GM12878 (cell line): Measurements from ENCODE around the gene ACSL1. TPM values are rescaled to one million over a fixed set of nuclear protein-coding genes. Genes with fewer than 3 reads are reported as not detected.
A peak's percentile ranks its signal among the peaks of the same experiment; 100 is the strongest.

Experiments
- ATAC-seq: fragments of 200-7000 bp; cut with Tn5 transposase; 3 replicates; pipeline ENCODE4 v1.9.1; 2020; ENCODE audit warnings: mild to moderate bottlenecking, moderate library complexity
- BruUV-seq: library from RNA; stranded (reverse); fragments of 400-500 nt; replicated peaks from 2 replicates; lab custom pipeline; 2021; lab: Mats Ljungman, UMichigan
- CTCF ChIA-PET: fragments of 300-600 bp; sonication (Branson Sonifier 250); formaldehyde crosslinking; extraction: SDS; loops from one replicate; lab custom pipeline; 2021; ENCODE audit warnings: inconsistent platforms; lab: Yijun Ruan, JAX
- POLR2A ChIA-PET: fragments of 350-600 bp; formaldehyde crosslinking; extraction: SDS; loops from one replicate; lab custom pipeline; 2021; ENCODE audit warnings: inconsistent platforms; lab: Charles Lee
- RAD21 ChIA-PET: fragments of 300-600 bp; sonication (Branson Sonifier 250); formaldehyde crosslinking; loops from one replicate; lab custom pipeline; 2023; ENCODE audit warnings: antibody characterized with exemption; ENCODE audit not compliant: unreplicated experiment; lab: Charles Lee
- SMC1A ChIA-PET: fragments of 300-600 bp; sonication (Branson Sonifier 250); formaldehyde crosslinking; loops from one replicate; lab custom pipeline; 2023; ENCODE audit not compliant: unreplicated experiment, uncharacterized antibody; lab: Charles Lee
- DNase-seq: peaks from one replicate; pipeline ENCODE4 v3.0.0-alpha.2; 2011; ENCODE audit warnings: low read depth, low spot score
- FAIRE-seq: peaks from 3 replicates; lab custom pipeline; 2011; peaks lifted over from hg19 to GRCh38; lab: Jason Lieb, UNC
- H2AFZ ChIP-seq: 2 replicates; pipeline ENCODE4 v1.6.0; 2011; ENCODE audit warnings: low read depth, low read length, control low read depth; ENCODE audit not compliant: control insufficient read depth
- H3K27ac ChIP-seq: 2 replicates; pipeline ENCODE4 v1.5.1; 2011; ENCODE audit warnings: control low read depth; ENCODE audit not compliant: control insufficient read depth, insufficient read depth
- H3K27me3 ChIP-seq, 2 experiments: replicated peaks in 1 of 2; 2 replicates each; pipeline versions ENCODE4 v1.6.0 to v1.6.1; 2011; ENCODE audit warnings: low read length in 1 of 2; ENCODE audit not compliant: control insufficient read depth in 2 of 2, insufficient read depth in 2 of 2
- H3K36me3 ChIP-seq, 2 experiments: 2 replicates each; pipeline ENCODE4 v1.5.1; 2011; ENCODE audit warnings: low read length in 1 of 2; ENCODE audit not compliant: control insufficient read depth in 2 of 2, insufficient read depth in 2 of 2
- H3K4me1 ChIP-seq: 2 replicates; pipeline ENCODE4 v1.6.1; 2011; ENCODE audit warnings: mild to moderate bottlenecking, low read length, moderate library complexity, mixed read lengths; ENCODE audit not compliant: control insufficient read depth, insufficient read depth
- H3K4me2 ChIP-seq: 2 replicates; pipeline ENCODE4 v1.6.0; 2011; ENCODE audit warnings: control low read depth; ENCODE audit not compliant: control insufficient read depth, insufficient read depth
- H3K4me3 ChIP-seq: fragments of 200-600 bp; sonication (generic); 2 replicates; pipeline ENCODE4 v1.5.1; 2016
- H3K79me2 ChIP-seq: 2 replicates; pipeline ENCODE4 v1.6.0; 2011; ENCODE audit warnings: low read length; ENCODE audit not compliant: control insufficient read depth, insufficient read depth
- H3K9ac ChIP-seq: 2 replicates; pipeline ENCODE4 v1.8.0; 2011; ENCODE audit warnings: low read length, control low read depth, mixed read lengths; ENCODE audit not compliant: control insufficient read depth, insufficient read depth
- H3K9me3 ChIP-seq: replicated peaks from 3 replicates; pipeline ENCODE4 v1.5.1; 2011; ENCODE audit warnings: mild to moderate bottlenecking, low read length; ENCODE audit not compliant: control insufficient read depth, insufficient read depth
- H4K20me1 ChIP-seq: 2 replicates; pipeline ENCODE4 v1.6.0; 2011; ENCODE audit not compliant: control insufficient read depth, insufficient read depth
- NFYB ChIP-seq: IDR thresholded peaks from 2 replicates; pipeline ENCODE4 v1.6.1; 2011; ENCODE audit warnings: low read depth, mild to moderate bottlenecking, low read length, improper control_type of control experiment, moderate library complexity; ENCODE audit not compliant: insufficient read depth
- PML ChIP-seq: IDR thresholded peaks from 2 replicates; pipeline ENCODE4 v1.6.1; 2012; ENCODE audit warnings: low read length, inconsistent platforms
- RELA ChIP-seq: fragments of 450-650 bp; IDR thresholded peaks from 2 replicates; pipeline ENCODE4 v1.8.0; 2014; ENCODE audit warnings: borderline replicate concordance; ENCODE audit not compliant: partially characterized antibody
- SREBF2 ChIP-seq: IDR thresholded peaks from 2 replicates; pipeline ENCODE4 v1.6.1; 2012; ENCODE audit warnings: mild to moderate bottlenecking, low read length
- SUZ12 ChIP-seq: fragments of 200-600 bp; sonication (generic); IDR thresholded peaks from one replicate; pipeline ENCODE4 v1.6.1; 2018; ENCODE audit warnings: antibody characterized with exemption, mild to moderate bottlenecking; ENCODE audit not compliant: unreplicated experiment
- YBX1 ChIP-seq: fragments of 450-650 bp; IDR thresholded peaks from 2 replicates; pipeline ENCODE4 v1.6.1; 2016; ENCODE audit warnings: antibody characterized with exemption
- ZBED1 ChIP-seq: IDR thresholded peaks from 2 replicates; pipeline ENCODE4 v1.6.1; 2016; ENCODE audit warnings: borderline replicate concordance
- ZNF207 ChIP-seq: fragments of 450-650 bp; IDR thresholded peaks from 2 replicates; pipeline ENCODE4 v1.6.1; 2014; ENCODE audit warnings: antibody characterized with exemption, mild to moderate bottlenecking, borderline replicate concordance
- WGBS: methylation state at CpG from one replicate; pipeline ENCODE4 v1.1.6; 2016; ENCODE audit warnings: low lambda C conversion rate; ENCODE audit not compliant: insufficient replicate concordance, insufficient coverage; ENCODE audit errors: missing lambda C conversion rate; 5-methylcytosine and 5-hydroxymethylcytosine counted together
- in situ Hi-C: fragments of 300-500 bp; cut with MboI; formaldehyde crosslinking; loops from 9 replicates; pipeline ENCODE4 v1.14.3; 2018; ENCODE audit warnings: mixed read lengths
- intact Hi-C: fragments of 100-400 bp; cut with micrococcal nuclease; formaldehyde crosslinking; loops from one replicate; pipeline ENCODE4 v1.14.2; 2022; ENCODE audit not compliant: unreplicated experiment
- polyA plus RNA-seq, 11 experiments: library from polyadenylated mRNA; depleted of rRNA in 4 of 11; unstranded in 6 of 11; stranded (reverse) in 5 of 11; fragments of >200 nt; fragmentation: Nextera tagmentation in 4 of 11; fragmentation: Illumina TruSeq in 1 of 11; extraction: Ambion mirVana in 4 of 11; extraction: Trizol in 1 of 11; gene quantifications; 1 replicate in 1 of 11; 2 replicates in 10 of 11; pipeline versions ENCODE4 v1.2.1 to v1.2.3, GENCODE V29; 2011 to 2016; ENCODE audit warnings: inconsistent platforms in 2 of 11, missing spikeins in 2 of 11, low read depth in 1 of 11
- total RNA-seq, 4 experiments: library from RNA; depleted of rRNA in 3 of 4; stranded (reverse); fragments of >200 nt in 3 of 4; fragmentation: Illumina TruSeq in 1 of 4; extraction: Trizol in 1 of 4; gene quantifications; 2 replicates each; pipeline versions ENCODE4 v1.2.1 to v1.2.3, GENCODE V29; 2013 to 2021
- TF ChIP-seq, protein P1 (sequence below): fragments of 450-650 bp; IDR thresholded peaks from 2 replicates; pipeline ENCODE4 v1.6.1; 2014; ENCODE audit warnings: mild to moderate bottlenecking

ACSL1 gene
- total and polyA plus RNA-seq, 10 of the 15 experiments (the other 5 are each of a cell fraction or from before 2014, with no cell fraction given), result 30.7 to 68.1 (median 58.7) TPM

GRCh38 chr4:184806229-184806550 lies 19.6 kb downstream of the ACSL1 start:
- Histone ChIP-seq H2AFZ (no peak overlapping the region), H3K27me3 (no peaks in the 10 kb centered on the region; a peak in 1 of 4 replicates), H3K79me2 (peaks cover 63% of the 10 kb centered on the region), H3K4me1 (peaks cover 15% of the 10 kb centered on the region), H3K4me3 (no peak overlapping the region), H3K9me3 (no peaks in the 10 kb centered on the region), H3K4me2 (no peak overlapping the region), H3K27ac (no peak overlapping the region), H4K20me1 (peaks cover 4% of the 10 kb centered on the region; the same call in 1 of the 2 replicates), H3K9ac (no peak overlapping the region), H3K36me3 (peaks cover 6 to 15% of the 10 kb centered on the region in 2 experiments; a peak in 3 of 4 replicates)
- 58% methylated on average over 2 of the region's 2 CpGs for WGBS
- ATAC-seq, result peak; percentile 24
- RAD21 ChIA-PET, result interaction anchor here (1.3 to 1.5 kb wide), 3 partner anchors 9 to 15 kb away, joined by 3 to 7 read pairs (median 6); no protein-coding TSS in a partner anchor
- POLR2A ChIA-PET, result interaction anchor here (1.1 to 3.5 kb wide), 2 partner anchors 8 to 16 kb away, joined by 3 to 16 read pairs; no protein-coding TSS in a partner anchor
- SMC1A ChIA-PET, result interaction anchor here (1.2 to 2.6 kb wide), 6 partner anchors 9 to 23 kb away, joined by 3 to 11 read pairs (median 6); no protein-coding TSS in a partner anchor
- no peak for DNase-seq
- peak; percentile 18 for FAIRE-seq
- in situ Hi-C loops, result no loop called here
- CTCF ChIA-PET, result interaction anchor here (0.9 to 2.5 kb wide), 5 partner anchors 9 to 61 kb away, joined by 4 to 11 read pairs (median 6); no protein-coding TSS in a partner anchor
- TF ChIP-seq ZBED1 (no peak), RELA (no peak), ZNF207 (no peak), SREBF2 (no peak), YBX1 (no peak), NFYB (no peak), PML (no peak), SUZ12 (no peak)
- TF ChIP-seq, protein P1, sequence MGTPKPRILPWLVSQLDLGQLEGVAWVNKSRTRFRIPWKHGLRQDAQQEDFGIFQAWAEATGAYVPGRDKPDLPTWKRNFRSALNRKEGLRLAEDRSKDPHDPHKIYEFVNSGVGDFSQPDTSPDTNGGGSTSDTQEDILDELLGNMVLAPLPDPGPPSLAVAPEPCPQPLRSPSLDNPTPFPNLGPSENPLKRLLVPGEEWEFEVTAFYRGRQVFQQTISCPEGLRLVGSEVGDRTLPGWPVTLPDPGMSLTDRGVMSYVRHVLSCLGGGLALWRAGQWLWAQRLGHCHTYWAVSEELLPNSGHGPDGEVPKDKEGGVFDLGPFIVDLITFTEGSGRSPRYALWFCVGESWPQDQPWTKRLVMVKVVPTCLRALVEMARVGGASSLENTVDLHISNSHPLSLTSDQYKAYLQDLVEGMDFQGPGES, result no peak
- no TSS peak for BruUV-seq
- intact Hi-C loops, result no loop called here
